Measurements from ENCODE around the gene AGMO.

AGMO gene

GRCh38 chr7:15561835-15562234 is at the start of gene AGMO:
TSS of gene AGMO (minus strand) at chr7:15562015.
- no peak for DNase-seq

DNA sequence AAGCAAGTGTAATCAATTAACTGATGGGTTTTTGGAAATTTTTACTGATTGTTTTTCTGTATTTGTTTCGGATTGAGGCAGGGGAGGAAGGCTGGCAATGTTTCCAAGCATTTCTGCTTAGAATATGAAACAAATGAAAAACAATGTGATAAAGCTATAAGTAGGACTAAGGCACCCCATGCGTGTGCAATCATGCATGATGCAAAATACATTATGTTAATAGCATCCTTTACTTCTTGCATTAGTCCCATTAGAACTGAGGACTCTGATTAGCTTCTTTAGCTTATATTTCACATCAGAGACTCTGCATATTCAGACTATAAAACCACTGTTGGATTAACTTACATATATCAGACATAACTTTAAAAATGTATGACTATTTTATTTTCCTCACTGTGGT is 48.7 kb upstream of the AGMO start:
- DNase-seq, result no peak

GRCh38 chr7:15609287-15609686 is 47.5 kb upstream of the AGMO start:
- DNase-seq, result no peak

- no peak for DNase-seq
These were observed 45.9 kb upstream of the AGMO start for GRCh38 chr7:15607529-15608210.

DNA sequence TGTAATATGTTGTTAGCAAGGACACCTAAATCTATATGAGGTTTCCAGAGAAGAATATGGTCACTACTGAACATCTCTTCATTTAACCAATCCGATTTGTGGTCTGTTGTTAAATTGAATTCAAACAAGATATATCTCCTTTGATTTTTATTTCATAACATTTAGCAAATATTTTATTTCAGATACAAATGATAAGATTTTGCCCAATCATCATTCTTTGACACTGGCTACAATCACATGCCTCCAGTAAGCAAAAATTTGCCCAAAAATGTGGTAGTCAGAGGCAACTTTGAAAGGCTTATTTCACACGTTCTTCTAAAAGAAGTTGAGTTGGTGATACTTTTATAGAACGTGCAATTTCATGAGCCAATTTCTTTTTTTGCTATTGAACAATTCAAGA is 44.7 kb upstream of the AGMO start:
- no peak for DNase-seq

GRCh38 chr7:15604166-15604565 is 42.4 kb upstream of the AGMO start:
- DNase-seq, result no peak

- no peak for DNase-seq
These were observed 41.3 kb upstream of the AGMO start for GRCh38 chr7:15603124-15603523.

- no peak for DNase-seq
These were observed 40.4 kb upstream of the AGMO start for GRCh38 chr7:15602236-15602635.

DNA sequence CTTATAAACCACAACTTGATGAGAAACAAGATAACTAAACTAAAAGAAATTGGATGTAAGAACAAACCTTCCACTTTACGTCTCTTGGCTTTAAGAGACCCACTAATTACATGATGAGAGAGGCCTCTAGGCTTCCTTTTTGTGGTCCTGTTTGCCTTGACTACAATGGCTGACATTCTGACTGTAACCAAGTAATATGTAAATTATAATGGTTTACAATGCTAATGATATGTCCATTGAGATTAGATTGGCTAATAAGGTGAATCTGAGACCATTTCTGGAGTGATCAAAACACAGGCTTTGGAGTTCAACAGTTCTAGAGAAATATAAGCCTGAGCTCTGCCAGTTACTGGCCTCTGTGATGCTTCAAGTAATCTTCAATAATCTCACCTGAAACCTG is 39.4 kb upstream of the AGMO start:
- no peak for DNase-seq

DNA sequence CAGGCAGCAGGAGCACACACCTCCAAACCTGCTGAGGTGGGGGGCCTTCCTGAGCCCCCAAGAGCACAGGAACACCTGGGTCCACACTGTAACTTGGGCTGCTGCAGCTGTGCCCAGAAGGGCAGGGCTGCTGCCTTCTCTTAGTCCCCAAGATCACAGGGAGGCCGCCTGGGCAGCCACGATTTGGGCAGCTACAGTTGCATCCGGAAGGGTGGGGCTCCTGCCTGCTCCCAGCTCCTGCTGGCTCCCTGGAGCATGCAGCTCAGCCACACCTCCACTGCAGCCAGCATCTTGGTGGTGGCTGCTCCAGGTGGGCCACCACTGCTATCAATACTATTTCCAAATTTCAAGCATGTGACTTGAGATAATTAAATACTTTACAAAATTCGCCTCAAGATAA is 38.5 kb upstream of the AGMO start:
- DNase-seq, result no peak

DNA sequence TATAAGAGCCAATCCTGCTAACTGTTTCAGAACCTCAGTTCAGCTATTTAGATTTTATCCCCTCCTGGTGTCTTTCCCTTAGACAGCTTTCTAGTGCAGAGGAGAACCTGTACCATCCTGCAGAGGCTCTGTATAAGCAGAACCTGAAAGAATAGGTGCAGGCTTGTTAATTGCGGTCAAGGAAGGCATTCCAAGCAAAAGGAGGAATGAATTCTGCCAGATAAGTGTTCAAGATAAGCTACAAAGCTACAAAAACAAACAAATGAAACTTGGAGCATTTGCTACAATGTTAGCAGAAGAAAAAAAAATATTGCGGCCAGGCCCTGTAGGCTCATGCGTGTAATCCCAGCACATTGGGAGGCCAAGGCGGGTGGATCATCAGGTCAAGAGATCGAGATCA is 32.6 kb upstream of the AGMO start:
- no peak for DNase-seq

DNA sequence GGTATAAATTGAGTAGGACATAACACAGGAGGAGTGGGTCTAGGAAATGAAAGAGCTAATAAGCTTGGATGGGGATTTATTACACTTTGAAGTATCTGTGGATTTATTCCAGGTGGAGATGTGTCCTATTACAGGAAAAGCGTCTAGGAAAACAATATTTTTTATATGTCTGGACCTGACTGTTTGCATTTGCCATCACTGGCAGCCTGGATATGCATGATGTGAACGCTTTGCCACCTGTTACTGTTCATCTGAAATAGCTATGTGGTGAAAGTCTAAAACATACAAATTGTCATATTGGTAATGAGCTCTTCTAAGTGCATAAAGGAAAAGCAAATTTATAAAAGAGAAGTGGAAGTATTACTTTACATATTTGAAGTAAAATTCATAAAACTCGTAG is 31.6 kb upstream of the AGMO start:
- DNase-seq, result no peak

- no peak for DNase-seq
These were observed 24.5 kb upstream of the AGMO start for GRCh38 chr7:15586266-15586665.

DNA sequence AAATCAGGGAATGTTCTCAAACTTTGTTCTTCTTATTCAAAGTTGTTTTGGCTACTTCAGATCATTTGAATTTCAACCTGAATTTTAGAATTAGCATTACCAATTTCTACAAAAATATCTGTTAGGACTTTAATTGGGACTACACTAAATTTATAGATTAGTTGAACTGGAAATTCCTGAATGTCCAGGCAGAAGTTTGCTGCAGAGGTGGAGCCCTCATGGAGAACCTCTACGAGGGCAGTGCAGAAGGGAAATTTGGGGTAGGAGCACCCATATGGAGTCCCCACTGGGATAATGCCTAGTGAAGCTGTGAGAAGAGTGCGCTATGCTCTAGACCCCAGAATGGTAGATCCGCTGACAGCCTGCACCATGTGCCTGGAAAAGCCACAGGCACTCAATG is 22.8 kb upstream of the AGMO start:
- no peak for DNase-seq

- no peak for DNase-seq
These were observed 21.0 kb upstream of the AGMO start for GRCh38 chr7:15582773-15583172.

DNA sequence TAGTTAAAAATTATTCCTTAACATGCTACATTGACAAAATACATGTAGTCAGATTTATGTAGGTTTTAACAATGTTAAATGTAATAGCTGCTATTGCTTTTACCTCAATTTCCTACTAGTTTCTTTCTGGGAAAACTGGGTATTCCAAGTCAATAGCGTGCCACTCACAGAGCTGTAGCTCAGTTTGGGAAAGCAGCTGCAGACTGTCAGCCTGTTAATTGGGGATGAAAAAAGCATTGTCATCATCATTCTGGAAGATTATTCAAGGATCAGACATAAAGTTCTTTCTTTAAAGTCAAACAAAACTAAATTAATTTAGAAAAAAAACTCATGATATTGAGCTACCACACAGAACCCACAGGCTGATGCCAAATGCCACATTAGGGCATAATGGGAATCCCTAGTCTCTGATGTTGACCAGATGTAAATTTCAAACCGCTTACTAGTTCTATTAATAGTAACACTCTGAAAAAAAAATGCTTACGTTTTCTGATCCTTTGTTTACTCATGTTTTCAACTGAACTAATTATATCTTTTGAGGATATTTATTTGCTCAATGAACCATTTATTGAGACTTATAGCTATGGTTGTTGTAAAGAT is 19.6 kb upstream of the AGMO start:
- DNase-seq, result no peak

- DNase-seq, result no peak
These were observed 19.0 kb upstream of the AGMO start for GRCh38 chr7:15580604-15581351.

- DNase-seq, result no peak
These were observed 15.8 kb upstream of the AGMO start for GRCh38 chr7:15577600-15577999.

DNA sequence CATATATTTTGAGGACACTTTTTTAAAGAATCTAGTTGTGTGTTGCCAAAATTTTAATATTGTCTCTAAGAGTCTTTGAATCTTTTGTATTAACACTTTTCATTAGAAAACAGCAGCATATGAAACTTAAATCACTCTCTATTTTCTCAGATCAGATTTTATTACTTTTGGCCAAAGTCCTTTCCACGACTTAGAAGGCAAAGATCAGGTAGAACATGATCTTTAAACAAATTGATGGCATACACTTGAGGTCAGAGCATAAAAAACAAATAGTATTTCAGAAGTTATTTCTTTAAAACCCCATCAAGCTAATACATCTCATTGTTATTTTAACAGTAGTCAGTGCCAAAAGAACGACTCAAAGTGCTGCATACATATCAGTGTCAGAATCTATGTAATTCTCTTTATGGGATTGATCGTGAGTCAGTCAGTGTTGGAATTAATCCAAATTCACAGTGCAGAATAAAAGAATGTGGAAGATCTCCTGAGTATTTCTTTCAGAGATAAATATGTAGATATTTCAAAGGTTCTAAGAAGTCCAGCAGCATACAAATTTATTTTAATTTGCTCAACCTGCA is 9.6 kb upstream of the AGMO start:
- DNase-seq, result no peak

DNA sequence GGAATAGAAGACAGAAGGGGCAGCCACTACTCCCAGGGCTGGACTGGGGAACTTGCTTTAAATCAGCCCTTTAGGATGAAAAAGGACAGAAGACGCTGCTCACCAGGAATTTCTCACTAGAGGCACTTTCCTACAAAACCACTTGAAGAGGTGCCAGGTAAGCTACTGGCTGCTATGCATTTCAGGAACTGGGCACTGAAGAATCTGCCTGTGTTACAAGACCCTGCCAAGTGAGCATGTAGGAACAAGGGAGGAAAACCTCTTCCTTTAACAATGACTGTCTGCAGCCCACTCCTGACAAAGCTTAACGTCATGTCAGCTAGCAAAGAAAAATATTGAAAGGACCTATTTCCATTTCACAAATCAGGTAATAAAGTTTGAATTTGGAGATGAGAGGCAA is 5.8 kb upstream of the AGMO start:
- DNase-seq, result no peak

GRCh38 chr7:15567036-15567435 is 5.2 kb upstream of the AGMO start:
- DNase-seq, result no peak

GRCh38 chr7:15566476-15566875 is 4.7 kb upstream of the AGMO start:
- no peak for DNase-seq

GRCh38 chr7:15560968-15561367 is 847 bp downstream of the AGMO start:
- no peak for DNase-seq

DNA sequence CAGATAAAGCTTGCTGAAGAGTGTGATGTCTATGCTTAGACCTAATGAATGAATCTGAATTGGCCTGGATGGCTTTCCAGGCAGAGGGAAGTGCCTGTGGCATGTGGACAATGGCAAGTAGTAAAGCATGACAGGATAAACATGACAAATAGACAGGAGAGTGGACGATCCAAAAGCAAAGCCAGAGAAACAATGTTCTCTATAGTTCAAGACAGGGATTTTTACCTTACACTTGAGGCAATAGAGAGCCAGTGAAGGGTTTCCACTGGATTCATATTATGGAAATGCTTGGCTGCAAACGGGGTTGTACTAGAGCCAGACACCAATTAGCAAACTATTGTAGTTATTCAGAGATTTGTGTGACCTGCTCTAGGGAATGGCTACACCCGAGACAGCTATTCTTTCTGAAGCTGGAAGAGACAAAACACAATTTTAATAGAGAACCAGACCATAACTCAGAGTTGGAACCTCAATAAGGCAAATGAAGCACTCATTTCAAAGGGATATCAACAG is 2.3 kb downstream of the AGMO start:
- no peak for DNase-seq

Measured in activated CD4-positive, alpha-beta T cell treated with anti-CD3 and anti-CD28 coated beads, Interleukin-2, amount 50 U/mL, for 4 hours (primary cell).